HG02759 (cell line): ENCODE results near the gene SPAG16.

Experiments
- ATAC-seq: cut with Tn5 transposase; IDR thresholded peaks from one replicate; pipeline ENCODE4 v1.9.1; 2021; ENCODE audit warnings: mild to moderate bottlenecking, moderate library complexity; ENCODE audit not compliant: unreplicated experiment

SPAG16 gene

DNA sequence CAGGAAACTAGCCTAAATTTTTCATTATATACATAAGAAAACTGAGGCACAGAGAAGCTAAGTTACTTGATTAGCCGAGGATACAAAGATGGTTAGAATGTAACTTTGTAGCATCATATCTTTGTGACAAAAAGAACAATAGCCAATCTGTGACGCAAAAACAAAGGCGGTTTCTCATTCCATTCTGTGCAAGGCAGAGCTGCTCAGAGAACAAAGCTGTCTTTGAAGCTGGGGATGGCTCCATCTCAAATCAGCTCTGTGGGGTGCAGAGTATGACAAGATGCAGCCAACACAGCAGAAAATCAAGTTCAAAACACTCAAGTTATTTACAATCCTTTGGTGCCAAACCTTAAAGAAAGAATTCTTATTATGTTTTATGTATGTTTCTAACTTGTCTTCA is 1044.7 kb downstream of the SPAG16 start:
- ATAC-seq: no peak

DNA sequence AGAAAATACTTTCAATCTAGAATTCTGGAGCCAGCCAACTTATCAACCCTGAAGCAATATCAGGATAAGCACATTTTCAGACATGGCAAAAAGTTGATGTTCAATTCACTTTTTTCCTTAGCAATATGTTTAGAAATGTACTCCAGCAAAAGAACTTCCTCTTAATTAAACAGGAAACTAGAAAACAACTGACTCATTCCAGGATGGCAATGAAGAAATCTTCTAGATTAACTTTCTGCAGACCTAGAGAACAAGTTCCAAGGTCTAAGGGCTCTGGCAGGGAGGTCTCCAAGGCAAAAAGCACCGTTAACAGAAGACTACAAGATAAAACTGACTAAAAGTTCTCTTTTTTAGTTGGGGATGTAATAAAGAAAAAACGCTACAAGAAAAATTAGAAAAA is 1057.4 kb downstream of the SPAG16 start:
- no peak for ATAC-seq

DNA sequence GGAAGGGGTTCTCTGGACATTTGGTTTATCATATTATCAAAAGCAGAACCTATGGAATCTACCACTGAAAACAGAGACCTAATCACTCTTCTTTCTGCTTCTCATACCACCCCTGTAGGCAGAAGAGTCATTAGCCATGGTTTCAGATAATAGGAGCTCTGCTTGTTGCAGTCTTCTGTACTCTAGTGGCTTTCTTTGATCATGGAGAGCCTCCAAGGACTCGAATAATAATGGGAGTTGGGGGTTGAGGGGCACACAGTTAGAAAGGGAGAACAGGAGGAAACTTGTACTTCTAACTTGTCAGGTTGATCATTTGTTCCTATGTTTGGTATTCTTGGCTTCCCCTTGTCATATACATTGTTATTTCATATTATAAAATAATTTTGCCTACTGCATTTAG is 1074.2 kb downstream of the SPAG16 start:
- no peak for ATAC-seq

DNA sequence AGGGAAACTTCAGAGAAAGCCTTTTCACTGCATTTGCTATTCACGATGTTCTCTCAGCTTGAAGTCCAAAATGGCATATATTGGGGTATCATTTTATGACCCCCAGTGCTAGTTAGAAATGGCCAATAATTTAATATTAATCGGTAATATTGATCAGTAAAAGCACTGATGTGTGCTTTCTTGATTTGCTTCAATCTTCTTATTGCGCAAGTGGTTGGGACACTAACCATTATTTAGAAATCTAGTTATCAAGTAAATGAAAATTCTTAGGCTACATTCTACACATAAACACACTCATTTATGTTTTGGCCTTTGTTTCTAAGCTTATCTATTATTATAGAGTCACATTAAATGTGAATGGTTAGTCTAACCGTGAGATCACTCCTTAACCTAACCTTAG is 1076.9 kb downstream of the SPAG16 start:
- ATAC-seq: no peak

DNA sequence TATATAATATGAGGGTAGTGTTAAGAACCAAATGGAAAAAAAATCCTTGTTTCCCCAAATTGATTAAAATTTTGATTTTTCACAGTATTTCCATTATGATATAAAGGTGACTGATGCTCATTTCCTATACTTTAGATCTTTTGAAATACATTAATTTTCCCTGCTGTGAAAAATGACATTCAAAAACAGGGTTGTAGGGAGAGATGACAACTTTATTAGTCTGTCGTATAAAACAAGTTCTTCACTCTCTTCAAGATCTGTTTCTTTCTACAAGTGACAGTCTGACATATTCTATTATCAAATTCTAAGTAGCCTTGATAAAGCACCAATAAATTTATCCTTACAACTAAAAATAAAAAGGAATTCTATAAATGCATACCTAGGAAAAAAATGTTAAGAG is 1081.3 kb downstream of the SPAG16 start:
- ATAC-seq: no peak

DNA sequence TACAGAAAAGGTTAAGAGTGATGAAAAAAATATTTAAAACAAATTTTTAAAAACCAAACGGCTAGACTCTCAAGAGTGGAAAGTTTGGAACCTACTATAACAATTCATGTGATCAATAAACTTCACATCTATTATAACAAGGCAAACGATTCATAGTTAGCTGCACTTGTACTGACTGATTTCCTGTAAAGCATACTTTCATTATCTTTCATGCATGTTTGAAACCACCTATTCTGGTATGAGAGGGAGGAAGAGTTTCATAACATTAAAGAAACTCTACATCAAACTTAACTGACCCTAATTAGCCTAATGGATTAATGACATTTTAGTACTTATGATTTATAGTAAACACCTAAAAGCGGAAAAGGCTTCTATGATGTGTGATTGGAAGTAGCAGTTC is 1082.9 kb downstream of the SPAG16 start:
- ATAC-seq: no peak

DNA sequence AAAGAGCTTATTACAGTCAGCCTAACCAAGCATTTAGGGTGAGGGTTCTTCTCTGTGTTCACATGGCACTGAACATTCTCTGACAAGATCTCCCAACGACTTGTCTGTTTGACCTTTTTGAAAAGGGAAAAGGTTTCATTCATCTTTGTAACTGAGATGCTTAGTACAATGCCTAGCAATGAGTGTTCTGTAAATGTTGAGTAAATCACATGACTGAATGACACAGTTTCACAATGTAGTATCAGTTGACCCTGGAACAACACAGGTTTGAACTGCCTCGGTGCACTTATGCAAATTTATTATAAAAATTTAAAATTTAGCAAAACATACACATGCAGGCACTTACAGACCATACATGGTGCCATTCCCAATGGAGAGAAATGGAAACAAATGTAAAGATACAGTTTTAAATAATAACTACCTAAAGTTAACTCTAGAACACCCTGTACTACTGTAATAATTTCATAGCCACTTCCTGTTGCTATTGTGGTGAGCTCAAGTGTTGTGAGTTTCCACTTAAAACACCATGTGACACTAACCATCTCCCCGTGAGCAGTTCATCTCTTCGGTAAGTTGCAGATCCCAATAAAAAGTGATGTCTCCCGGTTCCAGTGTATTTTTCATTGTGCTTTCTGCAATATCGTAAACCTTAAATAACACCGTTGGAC is 1092.5 kb downstream of the SPAG16 start:
- ATAC-seq: no peak

DNA sequence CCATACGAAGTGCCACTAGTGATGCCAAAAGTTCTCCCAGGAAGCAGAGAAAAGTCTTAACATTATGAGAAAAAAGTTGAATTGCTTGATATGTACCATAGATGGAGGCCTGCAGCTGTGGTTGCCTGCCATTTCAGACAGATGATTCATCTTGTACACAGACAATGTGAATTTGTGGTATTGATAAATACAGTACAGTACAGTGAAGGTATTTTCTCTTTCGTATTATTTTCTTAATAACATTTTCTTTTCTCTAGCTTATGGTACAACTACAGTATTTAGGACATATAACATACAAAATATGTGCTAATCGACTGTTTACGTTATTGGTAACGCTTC is 1093.0 kb downstream of the SPAG16 start:
- ATAC-seq: no peak

DNA sequence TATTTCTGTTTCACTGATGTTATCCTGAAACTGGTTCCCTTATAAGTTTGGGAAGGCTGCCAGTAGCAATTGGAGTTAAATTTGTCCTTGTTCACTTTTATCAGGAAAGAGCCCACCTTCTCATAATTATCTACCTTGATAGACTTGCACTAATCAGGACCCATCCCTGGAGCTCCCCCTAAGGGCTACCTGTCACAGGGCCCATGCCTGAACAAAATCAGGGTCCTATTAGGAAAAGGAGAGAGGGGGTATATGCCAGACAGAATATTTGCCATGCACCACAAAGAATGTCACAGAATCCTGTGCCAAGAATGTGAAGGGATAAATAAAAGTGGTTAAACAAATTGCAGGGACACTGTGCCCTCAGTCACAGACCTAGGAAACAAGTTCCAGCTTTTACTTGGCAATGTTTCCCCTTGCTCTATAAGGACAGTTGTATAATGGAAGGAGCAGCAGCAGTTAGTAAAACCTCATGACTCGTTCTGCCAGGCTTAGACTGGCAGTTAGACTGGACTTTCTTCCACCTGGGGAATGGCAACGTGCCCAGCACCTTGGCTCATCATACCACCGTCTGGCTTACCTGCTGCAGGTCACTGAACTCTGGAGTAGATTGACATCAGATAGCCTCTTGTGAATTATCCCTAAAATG is 1094.3 kb downstream of the SPAG16 start:
- no peak for ATAC-seq

DNA sequence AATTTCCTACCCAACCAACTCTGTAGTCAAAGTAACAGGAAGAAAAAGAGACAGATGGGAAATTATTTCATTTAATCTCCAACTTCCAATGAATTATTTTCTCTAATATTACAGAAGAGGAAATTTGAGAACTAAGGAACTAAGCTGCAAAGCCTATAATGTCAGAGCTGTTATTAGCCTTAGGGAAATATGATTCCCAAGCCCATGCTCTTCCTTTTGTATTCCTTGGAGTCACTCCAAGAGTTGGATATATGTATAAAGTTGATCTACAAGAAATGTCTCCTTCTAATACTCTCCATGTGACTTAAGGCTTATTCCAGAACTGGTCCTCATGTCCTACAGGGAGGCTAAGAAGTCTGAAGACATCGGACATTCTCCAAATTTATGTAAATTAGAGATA is 1095.0 kb downstream of the SPAG16 start:
- ATAC-seq: no peak

DNA sequence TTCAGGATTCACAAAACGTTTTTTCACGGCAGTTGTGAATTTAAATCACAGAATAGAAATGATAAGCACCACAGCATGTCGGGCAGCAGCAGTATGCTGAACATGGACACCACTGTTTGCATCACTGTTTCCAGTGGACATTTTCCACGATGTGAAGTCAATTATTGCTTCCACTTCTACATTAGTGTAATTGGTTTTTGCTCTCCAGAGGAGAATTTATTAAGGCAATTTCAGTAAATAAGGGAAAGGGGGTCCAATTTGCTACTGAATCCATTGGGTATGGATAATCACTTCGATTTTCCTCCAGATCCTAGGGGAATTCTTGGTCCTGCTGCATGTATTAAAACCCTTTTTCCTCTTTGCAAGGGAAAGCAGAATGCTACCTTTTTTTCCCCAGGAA is 1096.4 kb downstream of the SPAG16 start:
- no peak for ATAC-seq

DNA sequence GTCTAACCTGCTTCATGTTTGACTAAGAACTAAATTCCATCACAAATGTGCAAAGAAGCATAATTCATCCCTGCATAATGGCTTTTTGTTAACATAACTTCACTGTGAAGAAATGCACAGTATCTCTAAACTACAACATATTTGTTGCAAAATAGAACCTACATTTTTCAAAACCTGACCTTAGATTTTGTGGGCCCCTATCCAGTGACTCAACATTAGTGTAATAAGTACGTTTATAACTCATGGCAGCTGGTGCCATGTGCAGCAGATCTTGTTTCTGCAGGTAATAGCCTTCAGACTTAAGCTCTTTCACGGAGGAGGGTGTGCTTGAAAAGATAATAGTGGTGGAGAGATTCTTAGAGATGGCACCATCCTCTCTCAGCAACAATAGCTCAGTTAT is 1098.0 kb downstream of the SPAG16 start:
- ATAC-seq: no peak

DNA sequence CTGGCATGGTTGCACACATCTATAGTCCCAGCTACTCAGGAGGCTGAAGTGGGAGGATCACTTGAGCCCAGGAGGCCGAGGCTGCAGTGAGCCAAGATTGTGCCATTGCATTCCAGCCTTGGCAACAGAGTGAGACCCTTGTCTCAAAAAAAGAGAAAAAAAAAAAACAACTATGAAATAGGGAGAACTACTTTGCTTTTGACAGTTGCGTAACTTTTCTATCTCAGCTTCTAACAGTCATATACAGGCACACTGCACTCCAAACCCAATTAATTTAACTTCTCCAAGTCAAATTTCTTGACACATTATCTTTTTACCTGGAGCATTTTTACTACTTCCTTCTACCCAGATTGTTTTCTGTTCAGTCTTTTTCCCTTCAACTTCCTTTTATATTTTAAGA is 1102.5 kb downstream of the SPAG16 start:
- no peak for ATAC-seq

DNA sequence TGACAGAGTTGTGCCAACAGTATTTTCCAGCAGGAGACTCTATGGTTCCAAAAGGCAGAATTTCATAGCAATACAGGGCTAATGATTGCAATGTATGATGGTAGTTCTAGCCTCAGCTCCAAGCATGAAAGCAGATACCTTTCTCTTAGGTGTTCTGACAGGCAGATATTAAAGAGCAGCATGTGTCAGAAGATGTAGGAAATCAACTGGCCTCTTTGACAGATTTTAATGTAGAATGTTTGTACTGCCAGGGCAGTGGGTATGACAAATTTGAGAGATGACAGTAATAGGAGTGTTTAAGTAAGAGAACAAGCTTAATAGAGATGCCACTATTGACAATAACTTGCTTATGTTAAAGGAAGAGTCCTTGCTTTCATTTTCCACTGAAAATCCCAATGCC is 1105.1 kb downstream of the SPAG16 start:
- ATAC-seq: no peak

DNA sequence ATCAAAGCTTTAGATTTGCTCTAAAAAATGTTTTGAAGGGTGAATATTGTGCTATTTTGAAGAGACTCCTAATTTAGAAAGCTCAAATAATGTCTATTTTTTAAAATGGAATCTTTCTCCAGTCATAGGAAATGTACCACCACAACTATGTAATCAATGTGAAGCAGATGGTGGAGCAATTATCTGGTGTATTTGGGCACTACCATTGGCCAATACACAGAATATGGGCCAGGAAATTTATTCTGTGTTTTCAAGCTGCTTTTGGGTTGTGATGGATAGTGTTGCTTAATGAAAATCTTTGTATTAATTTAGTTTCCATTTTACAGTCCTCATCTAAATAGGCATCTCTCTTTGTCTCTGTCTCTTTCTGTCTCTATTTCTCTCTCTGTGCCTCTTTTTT is 1109.5 kb downstream of the SPAG16 start:
- no peak for ATAC-seq

DNA sequence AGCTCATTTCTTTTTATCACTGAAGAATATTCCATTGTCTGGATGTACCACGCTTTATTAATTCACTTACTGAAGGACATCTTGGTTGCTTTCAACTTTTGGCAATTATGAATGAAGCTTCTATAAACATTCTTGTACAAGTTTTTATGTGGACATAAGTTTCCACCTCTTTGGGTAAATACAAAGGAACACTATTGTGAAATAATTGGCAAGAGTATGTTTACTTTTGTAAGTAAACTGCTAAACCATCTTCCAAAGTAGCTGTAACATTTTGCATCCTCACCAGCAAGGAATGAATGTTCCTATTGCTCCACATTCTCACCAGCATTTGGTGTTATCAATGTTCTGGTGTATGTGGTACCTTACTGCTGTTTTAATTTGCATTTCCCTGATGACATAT is 1110.8 kb downstream of the SPAG16 start:
- ATAC-seq: no peak

DNA sequence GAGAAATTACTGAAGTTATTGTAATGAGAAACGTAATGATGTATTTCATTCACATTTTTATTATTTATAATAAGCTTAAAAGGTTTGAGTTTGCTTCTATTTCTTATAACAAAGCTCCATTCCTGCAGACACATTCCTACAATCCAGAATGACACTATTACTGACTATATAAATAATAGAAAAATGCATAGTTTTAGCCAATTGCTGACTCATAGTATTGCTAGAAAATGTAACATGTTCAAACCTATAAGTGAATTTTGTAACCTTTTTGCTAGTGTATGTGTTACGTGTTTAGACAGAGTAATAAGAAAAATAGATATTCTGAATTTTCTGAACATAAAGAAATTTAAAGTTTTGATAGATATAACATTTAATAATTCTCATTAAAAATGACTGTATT is 1117.3 kb downstream of the SPAG16 start:
- ATAC-seq: no peak

DNA sequence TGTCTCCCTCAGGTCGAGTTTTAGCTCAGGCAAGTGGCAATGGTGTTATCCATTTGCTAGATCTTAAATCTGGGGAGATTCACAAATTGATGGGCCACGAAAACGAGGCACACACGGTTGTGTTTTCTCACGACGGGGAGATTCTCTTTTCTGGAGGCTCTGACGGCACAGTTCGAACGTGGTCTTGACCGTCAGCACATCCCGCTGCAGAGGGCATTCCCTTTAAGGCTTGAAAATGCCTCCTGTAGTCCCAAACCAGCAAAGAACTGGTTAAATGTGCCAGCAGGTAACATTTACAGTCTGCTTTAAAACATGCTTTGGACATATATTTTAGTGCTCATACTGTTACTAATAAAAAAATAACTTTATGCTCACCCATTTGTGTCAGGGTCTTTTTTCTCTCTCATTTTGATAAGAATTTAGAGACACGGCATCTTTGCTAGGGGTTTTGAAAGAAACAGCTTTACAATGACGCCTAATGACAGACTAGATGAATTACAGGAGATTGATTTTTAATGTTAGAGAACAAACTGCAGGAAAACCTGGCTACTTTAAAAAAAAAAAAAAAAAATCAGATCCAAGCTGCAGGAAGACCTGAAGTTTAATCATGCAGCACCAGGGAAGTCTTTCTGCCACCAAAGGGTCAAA is 1126.0 kb downstream of the SPAG16 start:
- no peak for ATAC-seq

DNA sequence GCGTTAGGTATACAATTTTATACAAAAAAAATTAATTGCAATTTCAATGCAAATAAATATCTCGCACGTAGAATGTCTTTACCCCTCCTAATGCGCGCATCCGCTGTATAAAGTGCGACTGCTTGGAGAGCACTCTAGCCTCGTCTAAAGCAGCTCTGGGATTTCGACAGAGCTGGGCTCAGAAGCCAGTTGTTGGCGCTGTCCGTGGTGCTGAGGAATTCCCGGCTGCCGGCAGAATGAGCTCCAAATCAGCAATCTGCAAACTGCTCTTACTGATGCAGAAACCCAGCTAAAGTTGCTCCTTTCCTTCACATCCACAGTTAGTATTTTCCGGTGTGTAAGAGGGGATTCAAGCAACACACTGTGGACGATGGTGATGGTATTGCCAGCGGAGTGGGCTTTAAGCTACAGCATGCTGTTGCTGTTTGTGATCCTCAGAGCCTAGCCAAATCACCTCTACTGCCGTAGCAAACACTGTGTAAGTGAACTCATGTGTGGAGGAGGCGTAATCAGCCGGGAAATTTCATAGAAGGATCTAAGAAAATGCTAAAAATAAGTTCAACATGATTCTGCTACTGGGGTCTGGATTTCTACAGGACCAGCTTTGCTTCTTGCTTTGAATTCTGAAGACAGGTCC is 1126.8 kb downstream of the SPAG16 start, which contains the start of gene VWC2L:
Gene VWC2L, plus strand, starts transcription at position 137 of the 637 bp plus-strand sequence. CDS start 3,140 bp downstream, outside the sequence.
- ATAC-seq: peak; percentile 79

DNA sequence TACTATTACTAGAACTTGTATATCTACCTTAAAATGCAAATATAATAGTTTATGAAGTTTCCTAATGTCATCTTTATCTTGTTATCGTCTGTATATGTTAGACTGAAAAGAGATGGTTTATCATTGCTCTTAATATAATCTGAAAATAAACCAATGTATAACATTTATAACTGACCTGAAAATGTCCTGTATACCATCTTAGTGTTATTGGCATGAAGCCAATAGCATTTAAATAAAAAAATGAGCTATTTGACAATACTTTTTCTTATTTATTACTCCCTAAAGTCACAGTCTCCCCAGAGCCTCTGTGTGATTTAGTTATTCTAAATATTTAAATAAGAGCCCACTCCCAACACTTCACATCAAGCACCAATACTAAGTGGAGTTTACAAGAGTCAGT is 1128.4 kb downstream of the SPAG16 start:
- no peak for ATAC-seq

DNA sequence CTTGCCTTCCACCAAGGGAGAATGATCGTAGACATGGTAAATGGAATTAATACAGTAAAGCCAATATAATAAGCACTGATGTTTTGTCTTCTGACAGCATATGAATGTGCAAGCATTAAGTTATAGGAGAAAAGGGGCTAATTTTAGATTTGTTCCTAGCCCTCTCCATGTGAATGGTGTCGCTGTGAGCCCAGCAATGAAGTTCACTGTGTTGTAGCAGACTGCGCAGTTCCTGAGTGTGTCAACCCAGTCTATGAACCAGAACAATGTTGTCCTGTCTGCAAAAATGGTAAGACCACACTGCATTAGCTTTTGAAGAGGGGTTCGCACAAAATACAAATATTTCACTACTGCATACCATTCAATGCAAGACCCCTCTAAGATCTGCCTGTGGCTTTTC is 1152.2 kb downstream of the SPAG16 start:
- no peak for ATAC-seq
